Subcutaneous adipose tissue (tissue), 4 donors: Measurements from ENCODE around the gene NR3C2. TPM values are rescaled to one million over a fixed set of nuclear protein-coding genes. Genes with fewer than 3 reads are reported as not detected.

Source experiments
- CTCF ChIP-seq: fragments of 450-650 bp; IDR thresholded peaks from one replicate; pipeline ENCODE4 v1.5.1; 2016; ENCODE audit warnings: low read depth, mild to moderate bottlenecking, control low read depth, antibody characterized with exemption, moderate library complexity
- total RNA-seq, 4 donors: library from RNA; depleted of rRNA; stranded (reverse); fragments of >200 nt; gene quantifications; one replicate each; pipeline ENCODE4 v1.1.0, GENCODE V29; 2016

NR3C2 gene
- total RNA-seq, 4 donors from 2014 or later: 7.5 to 17.0 (median 8.9) TPM

GRCh38 chr4:148182230-148182911, 259.8 kb downstream of the NR3C2 start:
- no peak for TF ChIP-seq CTCF

DNA sequence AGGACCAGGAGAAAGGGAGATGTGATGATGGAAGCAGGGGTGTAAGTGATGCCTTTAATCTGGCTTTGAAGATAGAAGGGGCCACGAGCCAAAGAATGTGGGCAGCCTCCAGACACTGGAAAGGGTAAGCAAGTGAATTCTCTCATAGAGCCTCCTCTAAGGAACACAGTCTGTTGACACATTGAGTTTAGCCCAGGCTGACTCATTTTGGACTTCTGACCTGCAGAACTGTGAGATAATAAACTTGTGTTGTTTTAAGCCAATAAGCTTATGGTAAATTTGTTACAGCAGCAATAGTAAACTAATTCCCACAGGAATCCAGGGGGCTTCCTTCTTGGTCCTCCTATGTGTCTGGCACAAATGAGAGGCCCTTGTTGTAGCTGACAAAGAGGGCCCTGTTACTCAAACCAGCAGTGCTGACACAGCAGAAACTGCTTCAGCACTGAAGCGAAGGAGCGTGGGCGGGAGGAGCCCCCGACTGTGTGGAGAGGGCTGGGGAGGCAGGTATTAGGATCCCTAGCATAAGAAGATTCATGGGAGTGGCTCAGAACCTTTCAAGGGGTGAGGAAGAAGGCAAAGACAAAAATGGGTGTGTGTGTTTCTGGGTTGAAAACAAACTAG, 268.7 kb downstream of the NR3C2 start:
- no peak for TF ChIP-seq CTCF

DNA sequence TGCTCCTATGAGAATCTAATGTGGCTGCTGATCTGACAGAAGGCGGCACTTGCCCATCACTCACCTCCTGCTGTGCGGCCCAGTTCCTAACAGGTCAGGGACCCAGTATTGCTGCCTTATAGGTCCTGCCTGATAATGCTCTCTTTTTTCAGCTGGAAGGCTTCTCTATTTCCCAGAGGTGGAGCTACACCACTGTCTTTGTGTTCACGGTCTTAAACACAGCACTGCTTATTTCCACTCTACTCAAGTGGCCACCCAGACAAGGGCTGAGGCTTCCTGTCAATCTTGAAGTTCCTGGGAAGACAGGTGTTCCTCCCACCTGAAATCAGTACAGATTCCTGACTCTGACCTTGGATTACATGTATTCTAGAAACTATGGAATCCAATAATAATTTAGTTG, 270.6 kb downstream of the NR3C2 start:
- no peak for TF ChIP-seq CTCF

- no peak for TF ChIP-seq CTCF
Observed at GRCh38 chr4:148170408-148171365, 271.5 kb downstream of the NR3C2 start.

- TF ChIP-seq CTCF: no peak
Observed at GRCh38 chr4:148166132-148166591, 276.1 kb downstream of the NR3C2 start.

DNA sequence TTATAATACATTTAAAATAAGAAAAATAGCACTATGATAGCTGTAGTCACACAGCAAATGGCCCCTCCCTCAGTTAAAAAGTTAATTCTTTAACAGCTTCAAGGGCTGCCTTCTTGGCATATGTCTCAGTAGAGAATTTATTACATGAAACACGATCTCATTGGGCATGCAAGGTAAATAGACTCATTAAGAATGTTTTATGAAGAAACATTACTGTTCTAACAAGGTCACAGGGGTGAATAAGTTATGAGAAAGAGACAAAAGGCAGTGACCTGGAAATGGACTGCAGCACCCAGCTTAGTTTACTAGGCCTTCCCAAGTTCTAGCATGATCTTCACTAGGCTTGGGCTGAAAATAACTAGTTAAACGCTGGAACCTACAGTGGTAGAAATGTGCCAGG, 277.7 kb downstream of the NR3C2 start:
- no peak for TF ChIP-seq CTCF

DNA sequence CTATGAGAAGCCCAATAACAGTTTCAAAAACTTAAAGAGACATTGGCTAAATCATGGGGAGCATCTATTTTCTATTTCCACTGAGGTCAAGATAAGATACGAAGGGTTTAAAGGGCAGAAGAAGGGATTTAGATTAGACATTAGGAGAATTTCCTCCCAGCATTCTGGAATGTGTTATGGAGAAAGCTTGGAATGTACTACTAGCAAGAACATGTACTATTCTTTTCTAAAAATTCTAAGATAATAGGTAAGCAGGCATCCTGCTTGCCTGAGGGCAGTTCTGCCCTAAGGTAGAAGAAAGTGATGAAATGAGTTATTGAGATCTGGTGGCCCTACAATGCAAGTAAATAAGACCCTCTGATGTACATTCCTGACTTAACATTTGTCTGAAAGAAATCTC, 279.2 kb downstream of the NR3C2 start:
- TF ChIP-seq CTCF: no peak
